A172 (cell line): ENCODE data around the gene GPR62. TPM values are rescaled to one million over a fixed set of nuclear protein-coding genes. Genes with fewer than 3 reads are reported as not detected.
"Not testable (repeated sequence)": the region's sequence is repeated elsewhere in the genome, so short reads cannot be mapped to it uniquely, and the experiment has no call there.

Source experiments
- DNase-seq: peaks from one replicate; pipeline ENCODE4 v3.0.0-alpha.2; 2015; ENCODE audit warnings: low spot score
- total RNA-seq: library from RNA; depleted of rRNA; stranded (reverse); fragments of >200 nt; shearing (Covaris generic); gene quantifications from 2 replicates; pipeline ENCODE4 v1.2.3, GENCODE V29; 2014; rRNA removed

Gene GPR62, protein sequence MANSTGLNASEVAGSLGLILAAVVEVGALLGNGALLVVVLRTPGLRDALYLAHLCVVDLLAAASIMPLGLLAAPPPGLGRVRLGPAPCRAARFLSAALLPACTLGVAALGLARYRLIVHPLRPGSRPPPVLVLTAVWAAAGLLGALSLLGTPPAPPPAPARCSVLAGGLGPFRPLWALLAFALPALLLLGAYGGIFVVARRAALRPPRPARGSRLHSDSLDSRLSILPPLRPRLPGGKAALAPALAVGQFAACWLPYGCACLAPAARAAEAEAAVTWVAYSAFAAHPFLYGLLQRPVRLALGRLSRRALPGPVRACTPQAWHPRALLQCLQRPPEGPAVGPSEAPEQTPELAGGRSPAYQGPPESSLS
- not detected in 2 replicates for total RNA-seq

DNA sequence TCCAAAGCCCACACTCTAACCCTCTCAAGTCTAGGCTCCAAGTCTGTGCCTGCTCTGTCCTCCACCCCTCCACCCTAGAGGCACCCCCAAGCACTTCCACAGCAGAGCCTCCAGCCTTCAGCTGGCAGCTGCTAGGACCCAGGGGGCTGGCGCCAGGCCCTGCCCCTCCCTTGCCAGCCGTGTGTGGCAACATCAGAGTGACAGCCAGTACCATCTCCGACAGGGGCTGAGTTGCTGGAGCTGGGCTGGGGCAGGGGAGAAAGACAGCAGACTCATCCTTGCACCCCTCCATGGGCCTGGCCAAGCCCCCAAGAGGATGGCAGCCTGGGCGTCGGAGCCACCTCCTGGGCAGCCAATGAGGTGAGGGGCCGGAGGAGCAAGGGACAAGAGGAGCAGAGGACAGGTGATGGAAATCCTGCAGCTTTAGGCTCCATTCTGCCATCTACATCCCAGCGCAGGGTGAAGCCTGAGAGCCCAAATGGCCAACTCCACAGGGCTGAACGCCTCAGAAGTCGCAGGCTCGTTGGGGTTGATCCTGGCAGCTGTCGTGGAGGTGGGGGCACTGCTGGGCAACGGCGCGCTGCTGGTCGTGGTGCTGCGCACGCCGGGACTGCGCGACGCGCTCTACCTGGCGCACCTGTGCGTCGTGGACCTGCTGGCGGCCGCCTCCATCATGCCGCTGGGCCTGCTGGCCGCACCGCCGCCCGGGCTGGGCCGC, at the start of gene GPR62:
TSS of gene GPR62 (plus strand) at position 207 of the 718 bp plus-strand sequence. CDS start at position 479, 272 bp downstream.
- no peak for DNase-seq

DNA sequence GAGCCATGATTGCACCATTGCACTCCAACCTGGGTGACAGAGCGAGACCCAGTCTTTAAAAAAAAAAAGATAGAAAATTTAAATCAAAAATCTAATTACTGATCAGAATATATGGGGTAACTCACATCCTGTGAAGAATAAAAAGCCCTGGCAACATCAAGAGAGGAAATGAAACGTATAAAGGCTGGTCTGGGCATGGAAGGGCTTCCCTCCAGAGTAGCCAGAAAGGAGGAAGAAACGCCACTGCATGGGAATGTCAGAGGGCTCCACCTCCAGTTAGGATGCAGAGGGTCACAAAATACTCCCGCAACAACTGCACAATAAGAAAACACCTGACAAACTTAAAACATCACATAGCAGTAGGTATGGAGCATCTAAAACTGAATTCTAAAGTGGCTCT, 47.2 kb upstream of the GPR62 start:
- DNase-seq: no peak

DNA sequence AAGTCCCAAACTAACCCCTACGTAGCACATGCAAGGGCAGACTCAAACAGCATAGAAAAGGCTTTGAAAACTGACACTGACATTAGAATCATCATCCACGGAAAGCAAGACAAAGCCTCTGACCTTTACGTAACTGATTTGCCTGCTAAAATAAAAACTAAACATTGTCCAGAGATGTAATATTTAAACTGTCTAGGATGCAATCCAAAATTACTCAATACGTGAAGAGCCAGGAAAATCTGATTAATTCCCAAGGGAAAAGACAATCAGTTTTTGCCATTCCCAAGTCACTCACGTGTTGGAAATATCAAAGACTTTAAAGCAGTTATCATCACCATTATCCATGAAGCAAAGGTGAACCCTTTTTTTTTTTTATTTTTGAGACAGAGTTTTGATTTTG, 38.8 kb upstream of the GPR62 start:
- no peak for DNase-seq

DNA sequence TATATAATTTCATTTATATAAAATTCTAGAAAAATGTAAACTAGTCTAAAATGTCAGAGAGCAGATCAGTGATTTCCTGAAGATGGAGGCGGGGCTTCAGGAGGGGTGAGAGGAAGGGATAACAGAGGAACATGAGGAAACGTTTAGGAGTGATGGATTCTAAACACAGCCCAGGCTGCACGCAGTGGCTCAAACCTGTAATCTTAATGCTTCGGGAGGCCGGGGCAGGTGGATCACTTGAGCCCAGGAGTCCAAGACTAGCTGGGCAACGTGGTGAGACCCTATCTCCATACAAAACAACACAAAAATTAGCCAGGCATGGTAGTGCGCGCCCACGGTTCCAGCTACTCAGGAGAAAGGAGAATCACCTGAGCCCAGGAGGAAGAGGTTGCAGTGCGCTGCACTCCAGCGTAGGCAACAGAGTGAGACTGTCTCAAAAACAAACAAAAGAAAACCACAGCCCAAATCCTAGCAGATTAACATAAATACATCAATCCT, 34.1 kb upstream of the GPR62 start:
- no peak for DNase-seq

DNA sequence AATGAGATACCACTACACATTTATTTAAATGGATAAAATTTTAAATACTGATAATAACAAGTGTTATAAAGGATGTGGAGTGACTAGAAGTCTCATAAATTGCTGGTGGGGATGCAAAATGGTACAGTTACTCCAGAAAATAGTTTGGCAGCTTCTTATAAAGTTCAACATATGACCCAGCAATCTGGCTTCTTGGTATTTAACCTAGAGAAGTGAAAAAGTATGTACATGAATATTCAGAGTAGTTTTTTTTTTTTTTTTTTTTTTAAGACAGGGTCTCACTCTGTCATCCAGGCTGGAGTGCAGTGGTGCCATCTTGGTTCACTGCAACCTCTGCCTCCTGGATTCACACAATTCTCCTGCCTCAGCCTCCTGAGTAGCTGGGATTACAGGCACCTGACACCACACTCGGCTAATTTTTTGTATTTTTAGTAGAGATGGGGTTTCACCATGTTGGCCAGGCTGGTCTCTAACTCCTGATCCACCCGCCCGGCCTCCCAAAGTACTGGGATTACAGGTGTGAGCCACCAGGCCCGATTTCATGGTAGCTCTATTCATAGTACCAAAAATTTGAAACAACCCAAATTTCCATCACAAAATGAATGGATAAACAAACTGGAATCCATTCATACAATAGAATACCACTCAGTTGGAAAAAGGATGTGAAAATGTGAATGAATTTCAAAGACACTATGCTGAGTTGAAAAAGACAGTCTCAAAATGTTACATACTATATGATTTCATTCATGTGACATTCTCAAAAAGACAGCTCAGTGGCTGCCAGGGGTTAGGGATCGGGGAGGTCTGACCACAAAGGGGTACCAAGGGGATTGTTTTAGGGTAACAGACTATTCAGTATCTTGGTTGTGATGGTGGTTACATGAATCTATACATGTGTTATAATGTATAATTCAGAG, 27.9 kb upstream of the GPR62 start:
- DNase-seq: no peak

DNA sequence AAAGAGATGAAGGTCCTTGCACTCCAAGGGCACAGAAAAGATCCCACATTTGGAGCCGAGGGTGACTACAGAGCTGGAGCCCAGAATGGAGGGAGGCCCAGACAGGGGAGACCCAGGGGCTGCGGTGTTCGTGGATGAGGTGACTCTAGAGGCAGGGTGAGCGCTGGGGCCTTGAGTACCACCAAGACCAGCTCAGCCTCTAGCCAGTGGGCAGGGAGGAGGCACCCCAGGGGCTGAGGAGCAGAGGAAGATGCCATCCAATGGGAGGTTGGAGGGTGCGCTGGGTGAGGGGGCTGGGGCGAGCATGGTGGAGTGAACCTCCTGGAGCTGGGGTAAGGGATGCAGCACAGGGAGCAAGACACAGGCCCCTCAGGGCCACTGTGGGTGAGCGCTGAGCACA, 26.7 kb upstream of the GPR62 start:
- DNase-seq: no peak

DNA sequence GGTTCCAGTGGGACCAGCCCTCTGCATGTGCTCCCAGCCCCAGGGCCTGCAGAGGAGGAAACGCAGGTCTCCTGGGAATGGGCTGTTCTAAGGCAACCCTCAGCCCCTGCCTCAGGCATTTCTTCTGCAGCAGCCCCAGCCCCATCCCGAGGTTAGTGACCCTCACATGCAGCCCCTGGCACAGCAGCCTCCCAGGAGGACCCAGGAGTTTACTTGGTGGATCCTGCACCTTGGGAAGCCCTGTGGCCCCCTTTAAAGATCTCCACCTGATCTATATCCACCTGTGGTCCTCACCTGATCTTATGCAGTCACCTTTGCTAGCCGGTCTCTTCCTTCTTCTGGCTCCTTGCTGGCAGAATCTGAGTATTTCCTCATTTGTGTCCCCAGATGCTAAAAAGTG, 26.2 kb upstream of the GPR62 start:
- not testable (repeated sequence) for DNase-seq

DNA sequence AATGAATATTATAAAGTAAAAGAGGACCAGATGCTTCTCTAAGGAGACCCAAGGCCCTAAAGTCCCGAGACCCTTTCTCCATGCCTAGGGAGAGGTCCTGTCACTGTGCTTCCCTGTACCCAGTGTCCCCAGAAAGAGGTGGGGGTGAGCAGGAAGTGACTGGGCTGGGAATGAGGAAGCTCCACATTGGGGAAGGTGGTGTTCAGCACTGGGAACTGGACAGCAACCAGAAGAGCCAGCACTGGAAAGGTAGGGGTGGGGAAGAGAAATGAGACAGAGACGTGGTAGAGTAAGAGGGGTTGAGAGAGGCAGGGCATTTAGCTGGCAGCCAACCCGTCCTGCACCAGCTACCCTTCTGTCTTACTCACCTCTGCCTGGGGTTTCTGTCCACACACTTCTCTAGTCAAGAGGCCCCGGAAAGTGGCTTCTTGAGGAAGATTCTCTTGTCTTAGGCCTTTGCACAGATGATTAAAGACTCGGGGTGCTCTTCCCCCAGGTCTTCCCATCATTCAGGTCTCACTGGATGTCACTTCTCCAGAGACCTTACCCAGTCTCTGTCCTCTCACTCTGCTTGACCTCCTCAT, 25.7 kb upstream of the GPR62 start:
- DNase-seq: peak; percentile 16

DNA sequence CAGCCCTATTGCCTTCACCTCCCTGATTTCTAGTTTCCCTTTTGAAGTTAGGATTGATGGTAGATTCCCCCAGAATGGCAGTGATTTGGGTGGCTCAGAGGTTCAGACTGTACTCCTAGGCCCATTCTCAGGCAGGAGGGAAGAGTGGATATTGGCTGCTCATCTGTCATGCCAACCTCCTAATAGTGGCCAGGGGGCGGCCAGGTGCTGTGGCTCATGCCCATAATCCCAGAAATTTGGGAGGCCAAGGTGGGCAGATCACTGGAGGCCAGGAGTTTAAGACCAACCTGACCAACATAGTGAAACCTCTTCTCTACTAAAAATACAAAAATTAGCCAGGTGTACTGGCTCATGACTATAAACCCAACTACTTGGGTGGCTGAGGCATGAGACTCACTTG, 24.7 kb upstream of the GPR62 start:
- DNase-seq: no peak

DNA sequence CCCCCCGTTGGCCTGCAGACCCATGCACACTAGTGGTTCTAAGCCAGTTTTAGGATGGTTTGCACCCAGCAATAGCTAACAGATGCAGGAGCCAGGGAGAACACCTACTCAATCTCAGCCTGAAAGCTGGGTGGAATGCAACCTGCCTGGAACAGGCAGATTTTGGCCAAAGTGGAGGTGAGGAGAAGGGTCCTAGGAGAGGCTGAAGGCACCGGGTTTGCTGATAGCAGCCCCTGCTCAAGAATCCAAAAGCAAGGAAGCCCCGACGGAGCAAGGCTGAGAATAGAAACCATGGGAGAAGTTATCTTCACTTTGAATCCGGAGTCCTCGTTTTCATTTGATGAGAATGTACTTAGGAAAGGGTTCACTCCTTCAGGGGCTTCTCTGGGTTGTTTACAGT, 23.4 kb upstream of the GPR62 start:
- DNase-seq: no peak

DNA sequence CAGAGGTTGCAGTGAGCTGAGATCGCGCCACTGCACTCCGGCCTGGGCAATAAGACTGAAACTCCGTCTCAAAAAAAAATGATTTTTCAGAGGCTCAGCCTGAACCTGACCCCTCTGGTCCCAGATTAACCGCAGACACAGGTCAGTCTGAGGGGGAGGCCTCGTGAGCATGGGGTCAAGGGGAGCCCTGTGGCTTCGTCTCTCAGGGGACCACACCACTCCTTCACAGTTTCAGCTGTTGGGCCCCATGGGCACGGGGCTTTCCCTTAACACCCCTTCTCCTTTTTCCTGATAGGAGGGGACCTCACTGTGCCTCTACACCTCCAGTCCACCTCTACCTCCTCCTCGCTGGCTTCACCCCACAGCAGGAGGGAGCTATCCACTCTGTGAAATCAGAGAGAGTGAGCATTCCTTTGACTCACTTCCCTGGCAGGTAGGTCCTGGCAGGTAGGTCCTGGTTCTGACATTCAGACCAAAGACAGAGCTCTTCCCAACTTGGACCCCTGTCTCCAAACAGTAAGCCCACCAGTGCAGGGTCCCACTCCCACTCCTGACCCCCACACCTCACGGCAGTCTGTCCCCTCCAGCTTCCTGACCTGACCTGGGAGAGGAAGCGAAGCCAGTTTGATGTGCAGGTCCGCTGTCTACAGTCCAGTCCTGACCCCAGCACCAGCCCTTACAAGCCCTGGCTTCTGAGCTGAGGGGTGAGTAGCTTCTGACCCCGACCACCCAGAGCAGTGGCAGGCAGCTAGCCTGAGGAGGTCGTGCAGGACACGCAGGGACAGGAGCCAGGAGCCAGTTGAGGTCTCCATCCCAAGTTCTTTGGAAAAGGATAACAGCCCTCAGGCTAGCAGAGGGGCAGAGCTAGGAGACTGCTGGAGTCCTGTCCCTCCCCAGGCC, 22.5 kb upstream of the GPR62 start:
- DNase-seq: no peak

DNA sequence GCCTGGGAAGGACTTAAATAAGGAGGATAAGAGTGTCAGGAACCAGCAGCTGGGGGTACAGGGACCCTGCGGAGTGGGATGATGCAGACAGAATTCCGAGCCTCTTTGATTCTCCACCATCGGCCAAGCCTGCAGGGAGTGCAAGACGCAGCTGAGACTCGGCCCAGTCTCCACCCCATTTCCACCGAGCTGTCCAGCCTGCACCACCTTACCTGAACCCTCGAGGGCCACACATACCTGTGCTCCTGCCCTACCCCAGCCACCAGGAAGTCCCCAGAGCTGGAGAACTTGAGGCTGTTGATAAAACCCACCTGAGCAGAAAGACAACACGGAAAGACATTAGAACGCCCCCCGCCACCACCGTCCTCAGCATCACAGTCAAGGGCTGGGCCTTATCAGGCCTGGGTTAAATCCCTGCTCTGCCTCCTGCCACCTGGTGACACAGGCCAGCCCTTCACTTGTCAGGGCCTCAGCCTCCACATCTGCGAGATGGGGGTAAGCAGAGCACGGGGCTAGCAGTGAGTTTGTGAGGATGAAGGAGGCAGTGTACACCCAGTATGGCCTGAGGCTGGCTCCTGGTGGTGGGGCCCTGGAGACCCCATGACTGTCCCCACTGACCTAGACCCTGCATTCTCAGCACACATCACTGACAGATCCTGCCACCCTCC, 21.6 kb upstream of the GPR62 start:
- DNase-seq: no peak

DNA sequence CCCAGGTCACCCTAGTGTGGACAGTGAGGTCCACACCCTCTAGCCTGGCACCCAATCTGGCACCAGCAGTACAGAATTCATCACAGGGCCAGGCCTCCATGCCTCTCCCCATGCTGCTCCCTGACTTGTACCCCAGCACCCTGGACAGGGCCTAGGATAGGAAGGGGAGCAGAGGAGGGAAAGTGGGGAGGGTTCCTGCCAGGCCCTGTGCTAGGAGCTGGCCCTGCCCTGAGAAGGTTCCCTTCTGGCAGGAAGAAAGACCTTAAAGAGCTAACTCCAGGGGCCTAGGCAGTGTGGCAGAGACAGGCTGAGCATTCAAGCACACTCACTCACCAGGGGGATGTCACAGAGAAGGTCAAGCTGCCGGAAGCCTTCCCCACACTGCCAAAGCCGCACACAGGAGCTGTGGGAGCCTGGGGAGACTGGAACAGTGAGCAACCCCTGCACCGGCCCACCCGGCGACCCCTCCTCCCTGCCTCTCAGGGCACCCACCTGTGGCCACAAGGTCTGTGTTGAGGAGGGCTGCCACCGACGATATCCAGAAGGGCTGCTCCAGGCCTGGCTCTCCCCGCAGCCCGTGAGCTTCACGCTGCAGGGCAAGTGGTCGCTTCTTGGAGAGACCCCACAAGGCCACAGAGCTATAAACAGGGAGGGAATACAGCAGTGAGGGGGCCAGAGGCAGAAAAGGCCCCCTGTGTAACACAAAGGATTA, 20.9 kb upstream of the GPR62 start:
- DNase-seq: no peak

DNA sequence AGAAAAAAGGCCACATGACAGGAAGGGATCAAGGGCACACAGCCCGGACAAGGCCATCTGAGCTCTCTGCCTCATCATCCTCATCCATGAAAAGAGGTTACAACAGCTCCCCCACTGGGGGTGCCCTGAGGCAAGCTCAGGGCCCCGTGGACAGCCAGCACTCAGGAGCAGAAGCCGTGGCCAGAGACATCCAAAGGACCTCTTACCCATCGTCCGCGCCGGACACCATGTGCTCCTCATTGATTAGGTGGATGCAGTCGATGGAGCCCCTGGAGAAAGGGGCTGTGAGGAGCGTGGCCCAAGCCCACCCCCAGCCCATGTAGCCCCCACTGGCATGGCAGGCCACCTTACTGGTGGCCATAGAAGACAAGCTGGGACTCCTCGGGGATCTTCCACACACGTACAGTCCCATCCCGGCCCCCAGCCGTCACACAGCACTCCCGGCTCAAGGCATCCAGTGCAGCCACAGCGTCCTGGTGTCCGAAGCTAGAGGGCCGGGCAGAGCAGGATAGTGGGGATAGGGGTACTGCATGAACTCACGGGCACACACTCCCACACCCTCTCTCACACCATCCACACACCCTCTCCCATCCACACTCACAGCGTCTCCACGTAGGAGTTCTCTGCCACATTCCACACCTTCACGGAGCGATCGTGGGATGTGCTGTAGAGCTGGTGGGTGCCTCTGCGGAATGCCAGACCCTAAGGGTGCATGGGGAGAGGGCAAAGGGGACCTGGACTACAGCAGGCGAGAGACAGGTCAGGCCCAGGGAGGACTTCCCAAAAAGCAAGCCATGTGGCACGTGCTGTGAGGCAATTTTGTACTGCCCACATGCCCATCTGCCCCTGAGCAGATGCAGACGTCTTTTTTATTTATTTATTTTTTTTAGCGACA, 19.9 kb upstream of the GPR62 start:
- no peak for DNase-seq

DNA sequence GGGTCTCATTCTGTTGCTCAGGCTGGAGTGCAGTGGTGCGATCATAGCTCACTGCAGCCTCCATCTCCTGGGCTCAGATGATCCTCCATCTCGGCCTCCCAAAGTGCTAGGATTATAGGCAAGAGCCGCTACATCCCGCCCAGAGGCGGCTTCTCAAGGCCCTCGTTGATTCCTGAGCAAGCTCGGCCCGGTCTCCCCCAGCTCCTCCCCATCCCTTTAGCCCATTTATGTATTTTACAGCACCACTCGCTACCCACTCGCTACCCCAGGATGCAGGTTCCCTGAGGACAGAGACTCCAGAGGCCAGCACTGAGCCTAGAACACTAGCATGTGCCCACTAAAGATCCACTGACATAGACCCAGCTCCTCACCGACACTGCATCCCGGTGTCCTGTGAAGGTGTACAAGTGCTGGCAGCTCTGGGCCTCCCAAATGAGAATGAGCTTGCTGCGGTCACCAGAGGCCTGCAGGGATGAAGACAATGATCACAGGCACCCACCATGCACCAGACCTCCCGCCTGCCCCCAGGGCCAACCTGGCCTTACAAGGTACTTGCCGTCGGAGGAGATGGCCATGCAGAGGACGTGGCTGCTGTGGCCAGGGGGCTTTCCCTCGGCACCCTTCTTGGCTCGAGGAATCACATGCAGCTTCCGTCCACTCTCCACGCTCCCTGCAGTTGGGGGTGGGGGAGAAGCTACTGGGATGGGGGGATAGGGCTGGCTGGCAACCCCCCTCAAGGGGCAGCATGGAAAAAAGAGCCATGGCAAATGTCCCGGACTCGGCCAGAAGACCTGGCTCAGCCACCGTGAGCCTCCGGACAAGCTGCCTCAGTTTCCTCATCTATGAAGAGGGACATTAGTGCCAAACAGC, 19.1 kb upstream of the GPR62 start:
- DNase-seq: no peak

DNA sequence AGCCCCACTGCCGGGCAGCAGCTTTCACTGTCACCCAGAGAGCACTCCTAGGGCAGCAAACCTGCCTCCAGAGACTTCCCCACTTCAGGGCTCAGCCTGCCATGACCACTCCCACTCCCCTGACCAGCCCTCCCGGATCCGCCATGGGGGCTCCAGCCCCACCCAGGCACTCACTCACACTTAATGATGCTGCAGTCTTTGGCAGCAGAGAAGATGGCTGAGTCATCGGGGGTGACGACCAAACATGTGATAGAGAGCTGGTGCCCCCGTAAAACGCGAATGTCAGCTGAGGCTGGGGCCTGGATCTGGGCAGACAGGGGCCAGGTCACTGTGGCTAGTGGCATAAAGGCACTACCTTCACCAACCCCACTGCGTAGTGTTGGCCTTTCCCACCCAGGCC, 18.2 kb upstream of the GPR62 start:
- peak; percentile 59 for DNase-seq
